ENCODE results near the gene ZNF565. TPM values are rescaled to one million over a fixed set of nuclear protein-coding genes. Genes with fewer than 3 reads are reported as not detected.

Gene ZNF565
- total RNA-seq, 1 donor from 2014 or later: 6.2 TPM

DNA sequence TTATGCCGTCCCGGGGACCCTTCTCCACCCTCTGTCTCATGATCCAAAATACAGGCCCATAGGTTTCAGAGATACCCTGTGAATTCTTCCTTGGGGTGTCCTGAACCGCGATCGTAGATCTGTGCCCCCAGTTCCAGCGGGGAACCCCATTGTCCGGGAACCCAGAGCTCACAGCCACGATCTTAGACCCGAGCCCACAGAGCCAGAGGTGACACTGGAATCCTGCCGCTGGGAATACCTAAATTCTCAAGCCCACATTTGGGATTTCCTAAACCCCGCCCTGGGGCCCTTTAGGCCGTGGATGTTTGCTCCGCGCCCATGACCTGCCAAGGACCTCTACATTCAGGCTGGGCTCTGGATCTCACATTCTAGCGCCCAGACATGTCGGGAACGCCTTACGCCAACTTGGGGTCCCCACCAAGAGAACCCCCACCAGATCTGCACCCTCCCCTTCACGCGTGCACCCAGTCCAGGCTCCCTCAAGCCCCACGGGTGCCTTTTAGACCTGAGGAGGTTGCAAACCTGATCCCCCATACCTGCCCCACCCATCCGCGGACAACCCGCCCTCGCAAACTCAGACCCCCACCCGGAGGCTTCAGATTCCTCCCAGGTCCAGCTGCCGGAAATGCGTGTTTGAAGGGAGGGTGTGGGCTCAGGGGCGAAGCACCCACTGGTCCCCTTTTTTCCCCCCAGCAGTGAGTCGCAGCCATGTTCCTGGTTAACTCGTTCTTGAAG, 74.0 kb downstream of the ZNF565 start:
- peaks cover 15% of the 10 kb centered on the region for H4K20me1 ChIP-seq (ENCODE audit: low read depth)
- no peak for TF ChIP-seq EZH2 (IDR thresholded peaks at IDR 0.05)
- TF ChIP-seq EZH2phosphoT487 (IDR thresholded peaks at IDR 0.05): no peak
- TF ChIP-seq, protein P1, sequence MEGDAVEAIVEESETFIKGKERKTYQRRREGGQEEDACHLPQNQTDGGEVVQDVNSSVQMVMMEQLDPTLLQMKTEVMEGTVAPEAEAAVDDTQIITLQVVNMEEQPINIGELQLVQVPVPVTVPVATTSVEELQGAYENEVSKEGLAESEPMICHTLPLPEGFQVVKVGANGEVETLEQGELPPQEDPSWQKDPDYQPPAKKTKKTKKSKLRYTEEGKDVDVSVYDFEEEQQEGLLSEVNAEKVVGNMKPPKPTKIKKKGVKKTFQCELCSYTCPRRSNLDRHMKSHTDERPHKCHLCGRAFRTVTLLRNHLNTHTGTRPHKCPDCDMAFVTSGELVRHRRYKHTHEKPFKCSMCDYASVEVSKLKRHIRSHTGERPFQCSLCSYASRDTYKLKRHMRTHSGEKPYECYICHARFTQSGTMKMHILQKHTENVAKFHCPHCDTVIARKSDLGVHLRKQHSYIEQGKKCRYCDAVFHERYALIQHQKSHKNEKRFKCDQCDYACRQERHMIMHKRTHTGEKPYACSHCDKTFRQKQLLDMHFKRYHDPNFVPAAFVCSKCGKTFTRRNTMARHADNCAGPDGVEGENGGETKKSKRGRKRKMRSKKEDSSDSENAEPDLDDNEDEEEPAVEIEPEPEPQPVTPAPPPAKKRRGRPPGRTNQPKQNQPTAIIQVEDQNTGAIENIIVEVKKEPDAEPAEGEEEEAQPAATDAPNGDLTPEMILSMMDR (IDR thresholded peaks at IDR 0.05): no peak
- H3K27me3 ChIP-seq: no peaks in the 10 kb centered on the region
- Mint-ChIP-seq H3K9me3 (no peaks in the 10 kb centered on the region), H3K4me3 (peak overlapping the region; percentile 97), H3K36me3 (peaks cover 21% of the 10 kb centered on the region), H3K27me3 (ENCODE audit: insufficient read depth, low read depth) (peaks cover 11% of the 10 kb centered on the region), H3K27ac (peak overlapping the region; percentile 59), H3K4me1 (peaks cover 13% of the 10 kb centered on the region)
- H3K27ac ChIP-seq: peak overlapping the region; percentile 63
- DNase-seq (ENCODE audit: low spot score): peak; percentile 73
- peaks cover 20% of the 10 kb centered on the region for H3K79me2 ChIP-seq (ENCODE audit: low read depth)
- no peaks in the 10 kb centered on the region for H3K9me3 ChIP-seq (ENCODE audit: low read depth)
- H3K4me1 ChIP-seq: peaks cover 7% of the 10 kb centered on the region
- H3K9ac ChIP-seq: peak overlapping the region; percentile 74
- peak overlapping the region; percentile 91 for H3K4me3 ChIP-seq
- peak overlapping the region; percentile 15 for H2AFZ ChIP-seq (replicated peaks)
- no peaks in the 10 kb centered on the region for H3K36me3 ChIP-seq
- peaks cover 13% of the 10 kb centered on the region for H3F3A ChIP-seq (ENCODE audit: low read depth)
- peak overlapping the region; percentile 83 for H3K4me2 ChIP-seq

DNA sequence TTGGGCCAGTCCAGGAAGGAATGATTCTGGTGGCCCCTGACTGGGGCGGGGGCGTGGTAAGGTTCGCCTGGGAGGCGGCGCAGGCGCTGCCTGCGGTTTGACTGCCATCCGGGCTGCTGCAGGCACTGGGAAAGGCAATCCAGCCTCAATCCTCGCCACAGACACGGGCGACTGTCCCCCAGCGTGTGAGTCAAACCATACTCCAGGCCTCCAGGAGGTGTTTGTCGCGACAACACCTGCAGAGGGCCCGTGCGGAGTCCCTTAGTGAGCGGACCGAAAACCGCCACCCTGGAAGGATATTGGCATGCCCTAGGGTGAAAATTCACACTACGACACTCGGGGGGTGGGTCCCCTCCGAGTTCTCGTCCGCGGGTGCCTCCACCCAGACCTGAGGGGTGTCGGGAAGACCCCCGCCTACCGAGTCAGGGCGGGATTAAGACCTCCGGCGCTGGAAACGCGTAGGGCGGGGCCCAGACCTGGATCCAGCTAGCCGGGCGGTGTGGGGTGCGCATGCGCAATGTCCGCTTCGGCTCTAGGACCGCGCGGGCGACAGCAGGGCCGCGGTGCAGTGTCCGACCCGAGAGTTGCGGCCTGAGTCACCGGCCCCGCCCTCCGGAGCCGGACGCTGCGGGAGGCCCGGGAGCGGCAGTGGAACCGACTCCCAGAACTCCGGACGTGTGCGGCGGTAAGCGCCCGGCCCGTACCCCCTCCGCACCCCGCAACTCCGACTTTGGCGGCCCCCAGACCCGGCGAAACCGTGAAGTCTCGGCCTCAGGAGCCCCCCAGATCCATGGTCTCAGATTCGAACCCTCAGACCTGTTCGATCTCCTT, 74.8 kb downstream of the ZNF565 start, which contains the start of gene CAPNS1:
CAPNS1 (plus strand) TSS at position 594 of the 831 bp plus-strand sequence. CDS start 946 bp downstream, outside the sequence.
- peak within 1 kb of the TSS; percentile 78 for H3K27ac Mint-ChIP-seq
- H3K27me3 ChIP-seq: no peaks in the 10 kb centered on the region
- H3K36me3 Mint-ChIP-seq: peaks cover 18% of the 10 kb centered on the region
- H3F3A ChIP-seq (ENCODE audit: low read depth): peaks cover 13% of the 10 kb centered on the region
- peak within 1 kb of the TSS; percentile 83 for H2AFZ ChIP-seq (replicated peaks)
- peak within 1 kb of the TSS; percentile 74 for H3K9ac ChIP-seq
- H3K4me3 ChIP-seq: peak within 1 kb of the TSS; percentile 91
- H3K4me2 ChIP-seq: peak within 1 kb of the TSS; percentile 83
- no peaks in the 10 kb centered on the region for H3K9me3 Mint-ChIP-seq
- no peaks in the 10 kb centered on the region for H3K9me3 ChIP-seq (ENCODE audit: low read depth)
- no peaks in the 10 kb centered on the region for H3K36me3 ChIP-seq
- peaks cover 8% of the 10 kb centered on the region for H3K27me3 Mint-ChIP-seq (ENCODE audit: insufficient read depth, low read depth)
- H3K79me2 ChIP-seq (ENCODE audit: low read depth): peaks cover 20% of the 10 kb centered on the region
- DNase-seq (ENCODE audit: low spot score): peak; percentile 99
- peak within 1 kb of the TSS; percentile 63 for H3K27ac ChIP-seq
- H3K4me1 ChIP-seq: peaks cover 7% of the 10 kb centered on the region
- TF ChIP-seq, protein P1 (IDR thresholded peaks at IDR 0.05): peak; percentile 38
- TF ChIP-seq EZH2phosphoT487 (IDR thresholded peaks at IDR 0.05) (no peak), EZH2 (IDR thresholded peaks at IDR 0.05) (no peak)
- H3K4me1 Mint-ChIP-seq: peaks cover 13% of the 10 kb centered on the region
- peak within 1 kb of the TSS; percentile 97 for H3K4me3 Mint-ChIP-seq
- peaks cover 15% of the 10 kb centered on the region for H4K20me1 ChIP-seq (ENCODE audit: low read depth)

DNA sequence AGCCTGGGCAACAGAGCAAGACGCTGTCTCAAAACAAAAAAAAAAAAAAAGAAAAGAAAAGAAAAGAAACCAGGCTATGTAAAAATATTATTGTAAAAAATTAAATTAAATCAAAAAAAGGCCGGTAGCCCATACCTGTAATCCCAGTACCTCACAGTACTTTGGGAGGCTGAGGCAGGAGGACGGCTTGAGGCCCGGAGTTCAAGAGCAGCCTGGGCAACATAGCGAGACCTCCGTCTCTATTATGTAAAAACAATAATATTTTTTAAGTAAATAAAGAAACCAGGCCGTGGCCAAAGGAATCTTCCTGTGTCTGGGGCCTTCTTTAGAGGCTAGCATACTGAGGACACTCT, 75.4 kb downstream of the ZNF565 start:
- Histone ChIP-seq H3K4me3 (peak overlapping the region; percentile 91), H3K9ac (peak overlapping the region; percentile 37), H3K27ac (peak overlapping the region; percentile 48), H3K9me3 (ENCODE audit: low read depth) (no peaks in the 10 kb centered on the region), H3K4me1 (peaks cover 7% of the 10 kb centered on the region), H3K79me2 (ENCODE audit: low read depth) (peaks cover 20% of the 10 kb centered on the region), H3K27me3 (no peaks in the 10 kb centered on the region), H3F3A (ENCODE audit: low read depth) (peaks cover 13% of the 10 kb centered on the region), H4K20me1 (ENCODE audit: low read depth) (peaks cover 15% of the 10 kb centered on the region), H2AFZ (replicated peaks) (peak overlapping the region; percentile 83), H3K36me3 (no peaks in the 10 kb centered on the region), H3K4me2 (peak overlapping the region; percentile 83)
- peaks cover 13% of the 10 kb centered on the region for H3K4me1 Mint-ChIP-seq
- TF ChIP-seq, protein P1 (IDR thresholded peaks at IDR 0.05): no peak
- TF ChIP-seq EZH2phosphoT487 (IDR thresholded peaks at IDR 0.05) (no peak), EZH2 (IDR thresholded peaks at IDR 0.05) (no peak)
- no peak for DNase-seq (ENCODE audit: low spot score)
- no peaks in the 10 kb centered on the region for H3K9me3 Mint-ChIP-seq
- peaks cover 8% of the 10 kb centered on the region for H3K27me3 Mint-ChIP-seq (ENCODE audit: insufficient read depth, low read depth)
- peak overlapping the region; percentile 78 for H3K27ac Mint-ChIP-seq
- H3K4me3 Mint-ChIP-seq: peak overlapping the region; percentile 97
- H3K36me3 Mint-ChIP-seq: peaks cover 15% of the 10 kb centered on the region

Data from neural progenitor cell (in vitro differentiated cells).